ENCODE measurements around the gene TWNK.

- TF ChIP-seq YY1 (IDR thresholded peaks at IDR 0.05; ENCODE audit: insufficient read depth, insufficient read length) = no peak
- TF ChIP-seq SUZ12 (IDR thresholded peaks at IDR 0.05; ENCODE audit: extremely low read depth, insufficient read depth, insufficient read length) = no peak
Measured at GRCh38 chr10:100996678-100997359, 9.5 kb downstream of the TWNK start.
